Stimulated activated naive CD8-positive, alpha-beta T cell treated with anti-CD3 and anti-CD28 coated beads, Interleukin-15, Interleukin-2, amounts not matched to agents 100 U/mL and 50 U/mL, for 24 hours (primary cell): ENCODE data around the gene HLA-B.
A peak's percentile ranks its signal among the peaks of the same experiment; 100 is the strongest.

Experiments used
- ATAC-seq: fragments of 150-1000 bp; cut with Tn5 transposase; one replicate; pipeline ENCODE4 v1.10.0; 2021
- DNase-seq: peaks from one replicate; pipeline ENCODE4 v3.0.0; 2021

HLA-B gene

GRCh38 chr6:31305703-31306219 lies 51.2 kb downstream of the HLA-B start:
- DNase-seq (no peak), ATAC-seq (peak; percentile 40)

- DNase-seq (no peak), ATAC-seq (no peak)
Observed at GRCh38 chr6:31304683-31305082, 52.3 kb downstream of the HLA-B start.
